BE2C (cell line): ENCODE results near the gene MPP3.

ENCODE experiments used
- DNase-seq: peaks from one replicate; pipeline ENCODE4 v3.0.0-alpha.2; 2020
- H3K27me3 ChIP-seq: fragments of 250-450 bp; sonication (Bioruptor Pico); 2 replicates; pipeline ENCODE4 v1.5.1; 2020; ENCODE audit warnings: mild to moderate bottlenecking
- H3K36me3 ChIP-seq: fragments of 250-450 bp; sonication (Bioruptor Pico); 2 replicates; pipeline ENCODE4 v1.5.1; 2020; ENCODE audit warnings: mild to moderate bottlenecking
- H3K4me1 ChIP-seq: fragments of 250-450 bp; sonication (Bioruptor Pico); 2 replicates; pipeline ENCODE4 v1.5.1; 2020
- H3K4me3 ChIP-seq: 2 replicates; pipeline ENCODE4 v1.5.1; 2011; ENCODE audit warnings: low read depth, low read length
- H3K9me3 ChIP-seq: fragments of 250-450 bp; sonication (Bioruptor Pico); 2 replicates; pipeline ENCODE4 v1.5.1; 2020
- CTCF ChIP-seq: IDR thresholded peaks from 2 replicates; pipeline ENCODE4 v1.5.1; 2012; ENCODE audit warnings: mild to moderate bottlenecking, low read depth, low read length

MPP3 gene

GRCh38 chr17:43753493-43754129 is 79.3 kb downstream of the MPP3 start:
- Histone ChIP-seq H3K4me1 (no peaks in the 10 kb centered on the region), H3K27me3 (no peaks in the 10 kb centered on the region), H3K4me3 (no peak overlapping the region), H3K36me3 (no peaks in the 10 kb centered on the region), H3K9me3 (no peaks in the 10 kb centered on the region)
- TF ChIP-seq CTCF, result no peak
- no peak for DNase-seq
